Chondrocyte (in vitro differentiated cells): ENCODE measurements around the gene PRRT4. TPM values are rescaled to one million over a fixed set of nuclear protein-coding genes. Genes with fewer than 3 reads are reported as not detected.

Experiments
- DNase-seq: peaks from one replicate; pipeline ENCODE4 v3.0.0; 2021; ENCODE audit warnings: mixed read lengths, low spot score
- H3K27ac Mint-ChIP-seq: one replicate; pipeline ENCODE4 v1.8.0; 2021; ENCODE audit warnings: mild to moderate bottlenecking, moderate library complexity, mixed read lengths; ENCODE audit not compliant: unreplicated experiment
- H3K27me3 Mint-ChIP-seq: 2 replicates; pipeline ENCODE4 v1.8.0; 2021; ENCODE audit warnings: low read depth, mixed read lengths
- H3K36me3 Mint-ChIP-seq: 2 replicates; pipeline ENCODE4 v1.8.0; 2021; ENCODE audit warnings: low read depth, mixed read lengths
- H3K4me1 Mint-ChIP-seq: 2 replicates; pipeline ENCODE4 v1.8.0; 2021; ENCODE audit warnings: low read depth, mild to moderate bottlenecking, mixed read lengths
- H3K4me3 Mint-ChIP-seq: one replicate; pipeline ENCODE4 v1.8.0; 2021; ENCODE audit warnings: mild to moderate bottlenecking, moderate library complexity, mixed read lengths; ENCODE audit not compliant: unreplicated experiment
- H3K9me3 Mint-ChIP-seq: 2 replicates; pipeline ENCODE4 v1.8.0; 2021; ENCODE audit warnings: low read depth, mixed read lengths
- total RNA-seq: library from RNA; stranded (reverse); gene quantifications from 3 replicates; pipeline ENCODE4 v1.2.1, GENCODE V29; 2021
- TF ChIP-seq, protein P1 (sequence below): fragments of 200-600 bp; sonication (generic); IDR thresholded peaks from 2 replicates; pipeline ENCODE4 v1.5.0; 2021; ENCODE audit warnings: antibody characterized with exemption, mild to moderate bottlenecking, moderate library complexity

Gene PRRT4
- total RNA-seq, 1 donor from 2014 or later, result 0.42 TPM

DNA sequence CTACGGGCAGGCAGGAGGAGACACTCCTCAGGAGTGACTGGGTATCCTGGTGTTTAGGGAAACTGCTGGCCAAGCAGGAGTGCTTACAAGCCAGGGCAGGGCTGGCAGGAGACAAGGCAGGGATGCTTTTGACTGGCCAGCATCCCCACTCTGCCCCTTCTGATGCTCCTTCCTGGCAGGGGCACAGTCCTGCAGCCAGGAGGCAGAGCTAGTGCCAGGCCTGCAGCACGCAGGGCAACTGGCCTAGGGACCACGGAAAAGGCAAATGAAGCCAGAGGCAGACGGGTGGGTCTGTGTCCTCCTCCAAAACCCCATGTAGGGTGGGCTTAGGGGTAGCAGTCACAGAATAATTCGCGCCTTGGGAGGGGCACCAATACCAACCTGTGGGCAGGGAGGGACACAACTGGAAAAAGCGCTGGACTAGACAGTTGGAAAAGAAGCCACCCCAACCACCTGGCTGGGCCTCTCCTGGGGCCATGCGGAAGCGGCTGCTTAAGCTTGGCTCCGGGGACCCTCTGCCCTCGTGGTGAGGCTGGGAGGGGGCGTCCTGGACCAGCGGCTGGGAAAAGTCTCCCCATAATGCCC, 43.5 kb upstream of the PRRT4 start:
- H3K27ac Mint-ChIP-seq, result peak overlapping the region; percentile 76
- peaks cover 42% of the 10 kb centered on the region for H3K4me1 Mint-ChIP-seq
- H3K27me3 Mint-ChIP-seq, result no peaks in the 10 kb centered on the region
- H3K36me3 Mint-ChIP-seq, result peaks cover 12% of the 10 kb centered on the region
- TF ChIP-seq, protein P1, sequence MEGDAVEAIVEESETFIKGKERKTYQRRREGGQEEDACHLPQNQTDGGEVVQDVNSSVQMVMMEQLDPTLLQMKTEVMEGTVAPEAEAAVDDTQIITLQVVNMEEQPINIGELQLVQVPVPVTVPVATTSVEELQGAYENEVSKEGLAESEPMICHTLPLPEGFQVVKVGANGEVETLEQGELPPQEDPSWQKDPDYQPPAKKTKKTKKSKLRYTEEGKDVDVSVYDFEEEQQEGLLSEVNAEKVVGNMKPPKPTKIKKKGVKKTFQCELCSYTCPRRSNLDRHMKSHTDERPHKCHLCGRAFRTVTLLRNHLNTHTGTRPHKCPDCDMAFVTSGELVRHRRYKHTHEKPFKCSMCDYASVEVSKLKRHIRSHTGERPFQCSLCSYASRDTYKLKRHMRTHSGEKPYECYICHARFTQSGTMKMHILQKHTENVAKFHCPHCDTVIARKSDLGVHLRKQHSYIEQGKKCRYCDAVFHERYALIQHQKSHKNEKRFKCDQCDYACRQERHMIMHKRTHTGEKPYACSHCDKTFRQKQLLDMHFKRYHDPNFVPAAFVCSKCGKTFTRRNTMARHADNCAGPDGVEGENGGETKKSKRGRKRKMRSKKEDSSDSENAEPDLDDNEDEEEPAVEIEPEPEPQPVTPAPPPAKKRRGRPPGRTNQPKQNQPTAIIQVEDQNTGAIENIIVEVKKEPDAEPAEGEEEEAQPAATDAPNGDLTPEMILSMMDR, result peak; percentile 69
- peak; percentile 74 for DNase-seq
- H3K4me3 Mint-ChIP-seq, result peak overlapping the region; percentile 86
- H3K9me3 Mint-ChIP-seq, result no peaks in the 10 kb centered on the region

DNA sequence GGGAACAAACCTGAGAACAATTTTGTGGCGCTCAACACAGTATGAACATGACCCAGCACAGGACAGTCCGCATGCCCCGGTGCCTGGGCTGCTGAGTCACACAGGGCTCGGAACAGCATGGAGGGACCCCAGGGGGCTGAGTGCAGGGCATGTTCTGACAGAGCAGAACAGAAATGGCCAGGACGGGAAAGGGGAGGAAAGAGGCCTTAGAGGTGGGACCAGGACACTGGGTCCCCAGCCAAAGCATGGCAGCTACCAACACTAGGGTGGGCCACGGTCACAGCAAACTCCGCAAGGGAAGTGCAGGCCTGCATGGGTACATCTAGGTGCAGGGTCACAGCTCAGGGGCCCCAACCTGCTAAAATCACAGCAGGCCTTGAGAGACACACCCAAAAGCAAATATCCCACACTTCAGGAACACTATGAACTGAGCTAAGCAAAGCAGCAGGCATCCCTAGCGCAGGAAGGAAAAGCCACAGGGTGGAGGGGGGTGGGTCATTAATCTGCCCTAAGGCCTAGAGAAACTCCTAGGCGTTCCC, 42.7 kb upstream of the PRRT4 start:
- H3K4me1 Mint-ChIP-seq, result peaks cover 41% of the 10 kb centered on the region
- no peaks in the 10 kb centered on the region for H3K9me3 Mint-ChIP-seq
- H3K27ac Mint-ChIP-seq, result peak overlapping the region; percentile 78
- no peaks in the 10 kb centered on the region for H3K27me3 Mint-ChIP-seq
- TF ChIP-seq, protein P1, result no peak
- peak overlapping the region; percentile 86 for H3K4me3 Mint-ChIP-seq
- peaks cover 14% of the 10 kb centered on the region for H3K36me3 Mint-ChIP-seq
- DNase-seq, result peak; percentile 82

DNA sequence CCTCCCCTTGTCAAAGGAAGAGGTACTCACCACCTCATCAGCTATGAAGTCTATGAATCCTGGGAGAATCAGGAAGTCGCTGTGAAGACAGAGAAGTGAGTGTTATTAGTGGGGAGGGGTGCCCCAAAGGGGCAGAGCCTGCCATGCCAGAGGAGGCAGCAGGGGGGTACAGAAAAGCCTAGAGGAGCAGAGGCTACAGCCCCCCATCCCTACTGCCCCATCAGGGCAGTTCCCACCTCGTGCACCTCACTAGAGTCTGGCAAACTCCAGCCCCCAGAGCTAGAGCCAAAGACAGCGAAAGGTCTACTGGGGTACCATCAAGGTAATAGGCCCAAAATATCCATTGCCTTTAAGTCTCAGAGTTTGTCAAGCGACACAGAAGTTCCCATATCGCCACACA, 42.2 kb upstream of the PRRT4 start:
- peak overlapping the region; percentile 86 for H3K4me3 Mint-ChIP-seq
- TF ChIP-seq, protein P1, result no peak
- no peaks in the 10 kb centered on the region for H3K27me3 Mint-ChIP-seq
- peaks cover 36% of the 10 kb centered on the region for H3K4me1 Mint-ChIP-seq
- H3K36me3 Mint-ChIP-seq, result peaks cover 14% of the 10 kb centered on the region
- no peak overlapping the region for H3K27ac Mint-ChIP-seq
- H3K9me3 Mint-ChIP-seq, result no peaks in the 10 kb centered on the region
- DNase-seq, result peak; percentile 51

DNA sequence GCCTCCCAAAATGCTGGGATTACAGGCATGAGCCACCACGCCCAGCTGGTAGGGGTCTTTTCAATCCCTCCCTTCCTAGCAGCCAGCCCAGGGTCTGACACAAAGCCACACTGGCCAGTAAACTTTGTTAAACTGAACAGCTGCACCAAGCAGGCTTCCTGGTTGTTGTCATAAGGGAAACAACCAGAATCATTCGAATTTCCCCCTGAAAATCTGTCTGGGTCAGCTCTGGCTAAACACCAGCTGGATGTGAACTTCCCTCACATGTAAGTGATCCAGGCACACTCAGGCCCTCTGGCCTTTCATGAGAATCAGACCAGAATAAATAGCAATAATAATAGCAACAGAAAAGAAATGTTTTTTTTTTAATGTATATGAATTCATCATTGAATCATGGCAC, 40.9 kb upstream of the PRRT4 start:
- no peak overlapping the region for H3K27ac Mint-ChIP-seq
- H3K36me3 Mint-ChIP-seq, result peaks cover 25% of the 10 kb centered on the region
- no peaks in the 10 kb centered on the region for H3K9me3 Mint-ChIP-seq
- no peak for DNase-seq
- peaks cover 32% of the 10 kb centered on the region for H3K4me1 Mint-ChIP-seq
- H3K27me3 Mint-ChIP-seq, result no peaks in the 10 kb centered on the region
- TF ChIP-seq, protein P1, result no peak
- H3K4me3 Mint-ChIP-seq, result no peak overlapping the region

DNA sequence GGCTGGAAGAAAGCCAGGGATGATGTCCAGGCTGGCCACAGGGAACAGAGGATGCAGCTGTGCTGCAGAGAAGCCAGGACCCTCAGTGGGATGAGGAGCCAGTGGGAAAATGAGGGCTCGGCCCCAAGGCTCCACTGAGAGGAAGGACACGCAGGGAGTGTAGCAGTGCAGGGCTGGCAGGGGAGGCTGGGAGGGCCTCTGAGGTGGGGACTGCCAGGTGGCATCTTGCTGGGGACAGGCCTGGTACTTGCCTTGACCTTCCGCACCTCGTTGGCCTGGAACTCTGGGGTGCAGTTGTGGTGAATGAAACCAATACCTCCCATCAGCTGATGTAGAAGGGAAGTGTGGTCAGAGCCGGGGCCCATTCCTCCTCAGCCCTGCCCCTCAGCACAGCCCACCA, 39.1 kb upstream of the PRRT4 start:
- DNase-seq, result peak; percentile 82
- peaks cover 25% of the 10 kb centered on the region for H3K4me1 Mint-ChIP-seq
- no peak overlapping the region for H3K27ac Mint-ChIP-seq
- no peaks in the 10 kb centered on the region for H3K27me3 Mint-ChIP-seq
- TF ChIP-seq, protein P1, result no peak
- no peak overlapping the region for H3K4me3 Mint-ChIP-seq
- no peaks in the 10 kb centered on the region for H3K9me3 Mint-ChIP-seq
- peaks cover 34% of the 10 kb centered on the region for H3K36me3 Mint-ChIP-seq
